ENCODE measurements around the gene LRRC3B. TPM values are rescaled to one million over a fixed set of nuclear protein-coding genes. Genes with fewer than 3 reads are reported as not detected.

LRRC3B gene
- total and polyA plus RNA-seq, 2 donors (not counting 3 experiments of a cell fraction or from before 2014, with no cell fraction given), result not detected

DNA sequence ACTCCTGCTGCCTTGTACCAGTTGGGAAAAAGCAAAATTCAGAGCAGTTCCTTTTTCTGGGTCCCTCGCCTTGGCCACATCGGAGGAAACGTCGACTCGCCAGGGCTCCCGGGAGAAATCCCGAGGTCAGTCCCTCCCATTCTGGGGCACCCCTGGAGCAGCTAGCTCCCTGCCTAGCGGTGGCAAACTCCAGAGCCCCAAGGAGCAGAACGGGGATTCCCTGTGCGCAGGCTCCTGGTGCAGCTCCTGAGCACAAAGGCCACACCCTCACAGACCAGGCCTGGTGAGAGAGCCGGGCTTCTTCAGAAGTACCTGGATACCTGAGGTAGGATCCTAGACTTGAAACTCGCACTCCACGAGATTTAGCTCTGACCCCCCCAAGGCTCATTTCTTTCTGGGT lies 2.6 kb downstream of the LRRC3B start:
- no peak overlapping the region for H2AFZ ChIP-seq (ENCODE audit: low read depth, low read length)
- dilution Hi-C loops (cut with MboI; ENCODE audit: extremely low pct_ligation_motif_present, low sequenced_read_pairs) (no loop called here), intact Hi-C loops (cut with micrococcal nuclease) (no loop called here)
- TF ChIP-seq, protein P1, sequence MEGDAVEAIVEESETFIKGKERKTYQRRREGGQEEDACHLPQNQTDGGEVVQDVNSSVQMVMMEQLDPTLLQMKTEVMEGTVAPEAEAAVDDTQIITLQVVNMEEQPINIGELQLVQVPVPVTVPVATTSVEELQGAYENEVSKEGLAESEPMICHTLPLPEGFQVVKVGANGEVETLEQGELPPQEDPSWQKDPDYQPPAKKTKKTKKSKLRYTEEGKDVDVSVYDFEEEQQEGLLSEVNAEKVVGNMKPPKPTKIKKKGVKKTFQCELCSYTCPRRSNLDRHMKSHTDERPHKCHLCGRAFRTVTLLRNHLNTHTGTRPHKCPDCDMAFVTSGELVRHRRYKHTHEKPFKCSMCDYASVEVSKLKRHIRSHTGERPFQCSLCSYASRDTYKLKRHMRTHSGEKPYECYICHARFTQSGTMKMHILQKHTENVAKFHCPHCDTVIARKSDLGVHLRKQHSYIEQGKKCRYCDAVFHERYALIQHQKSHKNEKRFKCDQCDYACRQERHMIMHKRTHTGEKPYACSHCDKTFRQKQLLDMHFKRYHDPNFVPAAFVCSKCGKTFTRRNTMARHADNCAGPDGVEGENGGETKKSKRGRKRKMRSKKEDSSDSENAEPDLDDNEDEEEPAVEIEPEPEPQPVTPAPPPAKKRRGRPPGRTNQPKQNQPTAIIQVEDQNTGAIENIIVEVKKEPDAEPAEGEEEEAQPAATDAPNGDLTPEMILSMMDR (IDR thresholded peaks at IDR 0.05; ENCODE audit: extremely low read depth in 1 of 2, insufficient read depth in 1 of 2, low read depth in 1 of 2, low read length in 2 of 2), result no peak
- TF ChIP-seq, protein P2, sequence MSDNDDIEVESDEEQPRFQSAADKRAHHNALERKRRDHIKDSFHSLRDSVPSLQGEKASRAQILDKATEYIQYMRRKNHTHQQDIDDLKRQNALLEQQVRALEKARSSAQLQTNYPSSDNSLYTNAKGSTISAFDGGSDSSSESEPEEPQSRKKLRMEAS (IDR thresholded peaks at IDR 0.05; ENCODE audit: insufficient read depth, insufficient read length), result no peak
- no peak for TF ChIP-seq EZH2 (IDR thresholded peaks at IDR 0.05; ENCODE audit: borderline replicate concordance, low read depth, low read length, severe bottlenecking)
- TF ChIP-seq JUN (IDR thresholded peaks at IDR 0.05; ENCODE audit: borderline replicate concordance, insufficient read depth, insufficient read length, low read depth), result no peak
- no peak for TF ChIP-seq POLR2A (IDR thresholded peaks at IDR 0.05; ENCODE audit: low read depth, low read length)
- no peak for TF ChIP-seq MYC (IDR thresholded peaks at IDR 0.05; ENCODE audit: low read depth, low read length)
- no peak for TF ChIP-seq POLR2AphosphoS5 (IDR thresholded peaks at IDR 0.05; ENCODE audit: insufficient read depth, low read depth, low read length)
- TF ChIP-seq FOS (IDR thresholded peaks at IDR 0.05; ENCODE audit: borderline replicate concordance, insufficient read depth, low read length), result no peak
- no peak for TF ChIP-seq GATA2 (IDR thresholded peaks at IDR 0.05; ENCODE audit: insufficient read depth, insufficient read length, low read depth, low read length)
- no peak for FAIRE-seq
- POLR2A ChIA-PET, result no interaction called here
- no peaks in the 10 kb centered on the region for H3K4me1 ChIP-seq (ENCODE audit: control insufficient read depth, extremely low read depth, insufficient read depth, low read length)
- DNase-seq (ENCODE audit: low read depth, low spot score), result no peak
- no peaks in the 10 kb centered on the region for H3K79me2 ChIP-seq (ENCODE audit: control insufficient read depth, insufficient read depth, low read length)
- BruUV-seq (replicated peaks), result no TSS peak
- no peaks in the 10 kb centered on the region for H4K20me1 ChIP-seq (replicated peaks; ENCODE audit: control insufficient read depth, extremely low read depth, insufficient read depth, low read length)
- H3K9me1 ChIP-seq (replicated peaks; ENCODE audit: control insufficient read depth, extremely low read depth, insufficient read depth, low read length), result no peaks in the 10 kb centered on the region
- H3K4me3 ChIP-seq (replicated peaks in 1 of 3; ENCODE audit: insufficient read depth in 1 of 3, low read depth in 1 of 3, low read length in 3 of 3), result no peak overlapping the region
- H3K9ac ChIP-seq (replicated peaks; ENCODE audit: extremely low read depth, insufficient read depth, low read length), result no peak overlapping the region
- peaks cover 0 to 5% of the 10 kb centered on the region in 2 experiments for H3K27me3 ChIP-seq (ENCODE audit: control insufficient read depth in 2 of 2, insufficient read depth in 2 of 2, low read length in 2 of 2)
- no peak overlapping the region for H3K27ac ChIP-seq (ENCODE audit: insufficient read depth, low read depth, low read length)
- CTCF ChIA-PET, result no interaction called here
- no peaks in the 10 kb centered on the region for H3K36me3 ChIP-seq (ENCODE audit: control insufficient read depth in 2 of 2, extremely low read depth in 1 of 2, insufficient read depth in 2 of 2, low read length in 2 of 2)
- no peaks in the 10 kb centered on the region for H3K9me3 ChIP-seq (replicated peaks; ENCODE audit: control insufficient read depth, insufficient read depth, low read length)
- no peak overlapping the region for H3K4me2 ChIP-seq (ENCODE audit: insufficient read depth, low read length)

All from endothelial cell of umbilical vein (primary cell).